ENCODE data around the gene PITPNM3.

Gene PITPNM3

DNA sequence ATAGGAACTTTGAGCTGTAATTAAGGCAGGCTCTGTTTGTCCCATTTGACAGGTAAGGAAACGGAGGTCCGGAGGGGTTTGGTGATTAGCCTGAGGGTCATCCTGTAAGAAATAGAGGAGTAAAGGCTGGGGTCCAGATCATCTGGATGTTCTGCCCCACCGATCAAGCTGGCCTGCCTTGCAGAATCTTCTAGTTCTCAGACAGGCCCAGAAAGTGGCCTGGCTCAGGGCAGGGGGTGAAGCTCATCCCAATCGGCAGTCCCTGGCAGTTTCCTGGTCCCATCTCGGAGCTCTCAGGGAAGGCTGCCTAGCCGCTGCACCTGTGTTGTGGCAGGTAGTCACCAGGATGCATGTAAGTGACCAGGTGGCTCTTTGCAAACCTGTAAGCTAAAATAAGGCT, 107.9 kb downstream of the PITPNM3 start:
- Histone ChIP-seq H3K9ac (ENCODE audit: low read length) (no peak overlapping the region), H3K27me3 (ENCODE audit: control insufficient read depth, insufficient read depth, low read length) (no peaks in the 10 kb centered on the region), H3K27ac (ENCODE audit: low read depth, low read length) (no peak overlapping the region), H3K36me3 (ENCODE audit: control insufficient read depth, insufficient read depth, low read length) (peaks cover 56% of the 10 kb centered on the region), H3K4me1 (ENCODE audit: control insufficient read depth, insufficient read depth, low read length) (peaks cover 24% of the 10 kb centered on the region), H3K4me3 (ENCODE audit: low read depth, low read length) (no peak overlapping the region), H3K9me3 (ENCODE audit: control insufficient read depth, insufficient read depth, low read depth, low read length) (no peaks in the 10 kb centered on the region)

GRCh38 chr17:6446516-6447100, 109.7 kb downstream of the PITPNM3 start:
- peaks cover 3% of the 10 kb centered on the region; the same call in 1 of the 2 replicates for H3K9me3 ChIP-seq (ENCODE audit: control insufficient read depth, insufficient read depth, low read depth, low read length)
- H3K27ac ChIP-seq (ENCODE audit: low read depth, low read length): no peak overlapping the region
- H3K36me3 ChIP-seq (ENCODE audit: control insufficient read depth, insufficient read depth, low read length): peaks cover 53% of the 10 kb centered on the region
- H3K4me1 ChIP-seq (ENCODE audit: control insufficient read depth, insufficient read depth, low read length): peaks cover 11% of the 10 kb centered on the region
- H3K4me3 ChIP-seq (ENCODE audit: low read depth, low read length): no peak overlapping the region
- no peaks in the 10 kb centered on the region for H3K27me3 ChIP-seq (ENCODE audit: control insufficient read depth, insufficient read depth, low read length)
- no peak overlapping the region for H3K9ac ChIP-seq (ENCODE audit: low read length)

GRCh38 chr17:6444571-6445335, 111.6 kb downstream of the PITPNM3 start:
- Histone ChIP-seq H3K4me3 (ENCODE audit: low read depth, low read length) (peak overlapping the region; percentile 98), H3K9me3 (ENCODE audit: control insufficient read depth, insufficient read depth, low read depth, low read length) (peaks cover 3% of the 10 kb centered on the region; the same call in 1 of the 2 replicates), H3K4me1 (ENCODE audit: control insufficient read depth, insufficient read depth, low read length) (peaks cover 17% of the 10 kb centered on the region), H3K36me3 (ENCODE audit: control insufficient read depth, insufficient read depth, low read length) (peaks cover 44% of the 10 kb centered on the region), H3K9ac (ENCODE audit: low read length) (peak overlapping the region; percentile 88), H3K27me3 (ENCODE audit: control insufficient read depth, insufficient read depth, low read length) (no peaks in the 10 kb centered on the region), H3K27ac (ENCODE audit: low read depth, low read length) (no peak overlapping the region)

- peak within 1 kb of the TSS; percentile 91 for H3K27ac ChIP-seq (ENCODE audit: low read depth, low read length)
Observed at GRCh38 chr17:6443692-6444570, 112.4 kb downstream of the PITPNM3 start, which contains the start of gene PIMREG. PIMREG (plus strand) TSS chr17:6444455; CDS start chr17:6445111, 656 bp downstream.

DNA sequence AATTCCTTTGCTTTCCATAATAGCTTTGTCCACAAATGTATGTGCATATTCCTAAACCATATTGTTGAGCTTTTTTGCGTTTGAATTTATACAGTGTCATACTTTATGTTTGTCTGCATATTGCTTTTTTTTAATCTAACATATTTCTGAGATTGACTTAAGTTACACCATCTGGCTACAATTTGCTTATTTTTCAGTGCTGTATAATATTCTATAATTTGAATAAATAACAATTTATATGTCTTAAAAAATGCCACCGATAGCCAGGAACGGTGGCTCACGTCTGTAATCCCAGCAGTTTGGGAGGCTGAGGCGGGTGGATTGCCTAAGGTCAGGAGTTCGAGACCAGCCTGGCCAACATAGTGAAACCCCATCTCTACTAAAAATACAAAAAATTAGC, 113.6 kb downstream of the PITPNM3 start:
- H3K27ac ChIP-seq (ENCODE audit: low read depth, low read length): no peak overlapping the region
- H3K9ac ChIP-seq (ENCODE audit: low read length): no peak overlapping the region
- no peaks in the 10 kb centered on the region for H3K27me3 ChIP-seq (ENCODE audit: control insufficient read depth, insufficient read depth, low read length)
- H3K36me3 ChIP-seq (ENCODE audit: control insufficient read depth, insufficient read depth, low read length): peaks cover 26% of the 10 kb centered on the region
- H3K4me3 ChIP-seq (ENCODE audit: low read depth, low read length): no peak overlapping the region
- H3K9me3 ChIP-seq (ENCODE audit: control insufficient read depth, insufficient read depth, low read depth, low read length): peaks cover 3% of the 10 kb centered on the region; the same call in 1 of the 2 replicates
- H3K4me1 ChIP-seq (ENCODE audit: control insufficient read depth, insufficient read depth, low read length): peaks cover 23% of the 10 kb centered on the region

More at GRCh38 chr17:6443692-6444570, 112.4 kb downstream of the PITPNM3 start, which contains the start of gene PIMREG:
- H3K27me3 ChIP-seq (ENCODE audit: control insufficient read depth, insufficient read depth, low read length): no peaks in the 10 kb centered on the region
- peaks cover 20% of the 10 kb centered on the region for H3K4me1 ChIP-seq (ENCODE audit: control insufficient read depth, insufficient read depth, low read length)
- H3K9me3 ChIP-seq (ENCODE audit: control insufficient read depth, insufficient read depth, low read depth, low read length): peaks cover 3% of the 10 kb centered on the region; the same call in 1 of the 2 replicates
- H3K36me3 ChIP-seq (ENCODE audit: control insufficient read depth, insufficient read depth, low read length): peaks cover 35% of the 10 kb centered on the region
- H3K9ac ChIP-seq (ENCODE audit: low read length): peak within 1 kb of the TSS; percentile 88
- peak within 1 kb of the TSS; percentile 98 for H3K4me3 ChIP-seq (ENCODE audit: low read depth, low read length)

- no peak overlapping the region for H3K27ac ChIP-seq (ENCODE audit: low read depth, low read length)
- no peak overlapping the region for H3K4me3 ChIP-seq (ENCODE audit: low read depth, low read length)
- H3K9ac ChIP-seq (ENCODE audit: low read length): no peak overlapping the region
Observed at GRCh38 chr17:6439951-6440350, 116.4 kb downstream of the PITPNM3 start.

GRCh38 chr17:6437956-6438355, 118.4 kb downstream of the PITPNM3 start:
- Histone ChIP-seq H3K9me3 (ENCODE audit: control insufficient read depth, insufficient read depth, low read depth, low read length) (peaks cover 3% of the 10 kb centered on the region; the same call in 1 of the 2 replicates), H3K27ac (ENCODE audit: low read depth, low read length) (no peak overlapping the region)

More at GRCh38 chr17:6439951-6440350, 116.4 kb downstream of the PITPNM3 start:
- Histone ChIP-seq H3K9me3 (ENCODE audit: control insufficient read depth, insufficient read depth, low read depth, low read length) (peaks cover 3% of the 10 kb centered on the region; the same call in 1 of the 2 replicates), H3K27me3 (ENCODE audit: control insufficient read depth, insufficient read depth, low read length) (no peaks in the 10 kb centered on the region), H3K36me3 (ENCODE audit: control insufficient read depth, insufficient read depth, low read length) (no peaks in the 10 kb centered on the region), H3K4me1 (ENCODE audit: control insufficient read depth, insufficient read depth, low read length) (peaks cover 26% of the 10 kb centered on the region)

GRCh38 chr17:6437466-6437865, 118.9 kb downstream of the PITPNM3 start:
- Histone ChIP-seq H3K9ac (ENCODE audit: low read length) (no peak overlapping the region), H3K4me1 (ENCODE audit: control insufficient read depth, insufficient read depth, low read length) (peaks cover 22% of the 10 kb centered on the region), H3K27me3 (ENCODE audit: control insufficient read depth, insufficient read depth, low read length) (no peaks in the 10 kb centered on the region), H3K9me3 (ENCODE audit: control insufficient read depth, insufficient read depth, low read depth, low read length) (peaks cover 2% of the 10 kb centered on the region; the same call in 1 of the 2 replicates), H3K4me3 (ENCODE audit: low read depth, low read length) (no peak overlapping the region), H3K36me3 (ENCODE audit: control insufficient read depth, insufficient read depth, low read length) (no peaks in the 10 kb centered on the region), H3K27ac (ENCODE audit: low read depth, low read length) (no peak overlapping the region)

More at GRCh38 chr17:6437956-6438355, 118.4 kb downstream of the PITPNM3 start:
- Histone ChIP-seq H3K9ac (ENCODE audit: low read length) (no peak overlapping the region), H3K4me1 (ENCODE audit: control insufficient read depth, insufficient read depth, low read length) (peaks cover 22% of the 10 kb centered on the region), H3K4me3 (ENCODE audit: low read depth, low read length) (no peak overlapping the region), H3K27me3 (ENCODE audit: control insufficient read depth, insufficient read depth, low read length) (no peaks in the 10 kb centered on the region), H3K36me3 (ENCODE audit: control insufficient read depth, insufficient read depth, low read length) (no peaks in the 10 kb centered on the region)

- H3K9ac ChIP-seq (ENCODE audit: low read length): no peak overlapping the region
- no peak overlapping the region for H3K27ac ChIP-seq (ENCODE audit: low read depth, low read length)
- H3K36me3 ChIP-seq (ENCODE audit: control insufficient read depth, insufficient read depth, low read length): no peaks in the 10 kb centered on the region
- no peak overlapping the region for H3K4me3 ChIP-seq (ENCODE audit: low read depth, low read length)
- no peaks in the 10 kb centered on the region for H3K27me3 ChIP-seq (ENCODE audit: control insufficient read depth, insufficient read depth, low read length)
- H3K4me1 ChIP-seq (ENCODE audit: control insufficient read depth, insufficient read depth, low read length): peaks cover 22% of the 10 kb centered on the region
- peaks cover 2% of the 10 kb centered on the region for H3K9me3 ChIP-seq (ENCODE audit: control insufficient read depth, insufficient read depth, low read depth, low read length)
Observed at GRCh38 chr17:6435968-6436367, 120.4 kb downstream of the PITPNM3 start.

GRCh38 chr17:6435051-6435450, 121.3 kb downstream of the PITPNM3 start, which contains the start of gene AIPL1:
AIPL1 (minus strand) TSS chr17:6435121; CDS start chr17:6435104, 17 bp downstream.
- Histone ChIP-seq H3K4me1 (ENCODE audit: control insufficient read depth, insufficient read depth, low read length) (peaks cover 14% of the 10 kb centered on the region), H3K36me3 (ENCODE audit: control insufficient read depth, insufficient read depth, low read length) (no peaks in the 10 kb centered on the region), H3K9me3 (ENCODE audit: control insufficient read depth, insufficient read depth, low read depth, low read length) (peaks cover 5% of the 10 kb centered on the region), H3K27me3 (ENCODE audit: control insufficient read depth, insufficient read depth, low read length) (no peaks in the 10 kb centered on the region), H3K9ac (ENCODE audit: low read length) (no peak within 1 kb of the TSS), H3K4me3 (ENCODE audit: low read depth, low read length) (no peak within 1 kb of the TSS), H3K27ac (ENCODE audit: low read depth, low read length) (no peak within 1 kb of the TSS)
